ENCODE results near the gene MLANA.
A peak's percentile ranks its signal among the peaks of the same experiment; 100 is the strongest.

Gene MLANA

GRCh38 chr9:5890641-5891040 lies at the start of gene MLANA:
TSS of gene MLANA (plus strand) at chr9:5890889. CDS start at chr9:5892475, 1,586 bp downstream.
- DNase-seq (ENCODE audit: low read depth, low spot score), result no peak

GRCh38 chr9:5841771-5842573 lies 48.7 kb upstream of the MLANA start:
- DNase-seq (ENCODE audit: low read depth, low spot score), result peak; percentile 30

GRCh38 chr9:5842929-5843793 lies 47.5 kb upstream of the MLANA start:
- no peak for DNase-seq (ENCODE audit: low read depth, low spot score)

- DNase-seq (ENCODE audit: low read depth, low spot score), result no peak
These were observed 46.8 kb upstream of the MLANA start for GRCh38 chr9:5843794-5844471.

- DNase-seq (ENCODE audit: low read depth, low spot score), result no peak
These were observed 45.5 kb upstream of the MLANA start for GRCh38 chr9:5845157-5845531.

GRCh38 chr9:5846096-5846495 lies 44.6 kb upstream of the MLANA start:
- DNase-seq (ENCODE audit: low read depth, low spot score), result no peak

- no peak for DNase-seq (ENCODE audit: low read depth, low spot score)
These were observed 44.2 kb upstream of the MLANA start for GRCh38 chr9:5846501-5846921.

- no peak for DNase-seq (ENCODE audit: low read depth, low spot score)
These were observed 42.3 kb upstream of the MLANA start for GRCh38 chr9:5848372-5848882.

GRCh38 chr9:5850724-5851122 lies 40.0 kb upstream of the MLANA start:
- no peak for DNase-seq (ENCODE audit: low read depth, low spot score)

- no peak for DNase-seq (ENCODE audit: low read depth, low spot score)
These were observed 39.2 kb upstream of the MLANA start for GRCh38 chr9:5851445-5851844.

GRCh38 chr9:5852987-5853386 lies 37.7 kb upstream of the MLANA start:
- no peak for DNase-seq (ENCODE audit: low read depth, low spot score)

GRCh38 chr9:5853617-5854016 lies 37.1 kb upstream of the MLANA start:
- DNase-seq (ENCODE audit: low read depth, low spot score), result no peak

GRCh38 chr9:5854063-5854790 lies 36.5 kb upstream of the MLANA start:
- no peak for DNase-seq (ENCODE audit: low read depth, low spot score)

- DNase-seq (ENCODE audit: low read depth, low spot score), result no peak
These were observed 32.8 kb upstream of the MLANA start for GRCh38 chr9:5857928-5858327.

GRCh38 chr9:5858833-5859232 lies 31.9 kb upstream of the MLANA start:
- DNase-seq (ENCODE audit: low read depth, low spot score), result no peak

GRCh38 chr9:5863092-5863746 lies 27.5 kb upstream of the MLANA start:
- DNase-seq (ENCODE audit: low read depth, low spot score), result no peak

- DNase-seq (ENCODE audit: low read depth, low spot score), result no peak
These were observed 26.2 kb upstream of the MLANA start for GRCh38 chr9:5864446-5864845.

GRCh38 chr9:5866272-5866671 lies 24.4 kb upstream of the MLANA start:
- no peak for DNase-seq (ENCODE audit: low read depth, low spot score)

GRCh38 chr9:5866685-5867084 lies 24.0 kb upstream of the MLANA start:
- no peak for DNase-seq (ENCODE audit: low read depth, low spot score)

- no peak for DNase-seq (ENCODE audit: low read depth, low spot score)
These were observed 22.5 kb upstream of the MLANA start for GRCh38 chr9:5868235-5868634.
